DMS53 treated with DMSO at 0.1 percent for 48 hours (cell line): Measurements from ENCODE around the gene SULT6B1.

Experiments used
- DNase-seq: peaks from one replicate; lab custom pipeline; 2025; ENCODE audit not compliant: unreplicated experiment; lab: John Stamatoyannopoulos, UW

The SULT6B1 gene

GRCh38 chr2:37153224-37153623, 35.2 kb downstream of the SULT6B1 start:
- no peak for DNase-seq

GRCh38 chr2:37149626-37150322, 38.7 kb downstream of the SULT6B1 start:
- DNase-seq, result no peak

GRCh38 chr2:37148325-37148724, 40.1 kb downstream of the SULT6B1 start:
- no peak for DNase-seq

- no peak for DNase-seq
Observed at GRCh38 chr2:37146062-37146461, 42.4 kb downstream of the SULT6B1 start.

- DNase-seq, result no peak
Observed at GRCh38 chr2:37143974-37144373, 44.5 kb downstream of the SULT6B1 start.

- no peak for DNase-seq
Observed at GRCh38 chr2:37142546-37142945, 45.9 kb downstream of the SULT6B1 start.

- DNase-seq, result no peak
Observed at GRCh38 chr2:37132914-37133313, 55.6 kb downstream of the SULT6B1 start.

GRCh38 chr2:37125416-37125815, 63.1 kb downstream of the SULT6B1 start:
- DNase-seq, result no peak

GRCh38 chr2:37119157-37119556, 69.3 kb downstream of the SULT6B1 start:
- no peak for DNase-seq
